WTC11 (cell line): ENCODE results near the gene HOXB13. TPM values are rescaled to one million over a fixed set of nuclear protein-coding genes. Genes with fewer than 3 reads are reported as not detected.

Experiments used
- ATAC-seq: fragments of 200-7000 bp; cut with Tn5 transposase; 2 replicates; pipeline ENCODE4 v1.10.0; 2021; ENCODE audit warnings: mild to moderate bottlenecking, moderate library complexity
- CTCF ChIA-PET: fragments of 300-600 bp; sonication (Branson Sonifier 250); formaldehyde crosslinking; loops from one replicate; lab custom pipeline; 2021; ENCODE audit warnings: antibody characterized with exemption; lab: Charles Lee
- POLR2A ChIA-PET: fragments of 350-600 bp; sonication (Branson Sonifier 250); formaldehyde crosslinking; loops from one replicate; lab custom pipeline; 2021; ENCODE audit warnings: antibody characterized with exemption; lab: Charles Lee
- DNase-seq: peaks from one replicate; pipeline ENCODE4 v3.0.0; 2021; ENCODE audit warnings: low spot score
- H3K27ac Mint-ChIP-seq: 2 replicates; pipeline ENCODE4 v1.8.0; 2021; ENCODE audit warnings: mixed read lengths
- H3K27me3 Mint-ChIP-seq: 2 replicates; pipeline ENCODE4 v1.8.0; 2021; ENCODE audit warnings: low read depth, mild to moderate bottlenecking, moderate library complexity, mixed read lengths
- H3K36me3 Mint-ChIP-seq: 2 replicates; pipeline ENCODE4 v1.8.0; 2021; ENCODE audit warnings: mixed read lengths
- H3K4me1 Mint-ChIP-seq: 2 replicates; pipeline ENCODE4 v1.8.0; 2022; ENCODE audit warnings: mixed read lengths
- H3K4me3 Mint-ChIP-seq: 2 replicates; pipeline ENCODE4 v1.8.0; 2021; ENCODE audit warnings: mild to moderate bottlenecking, moderate library complexity, mixed read lengths
- H3K9me3 Mint-ChIP-seq: 2 replicates; pipeline ENCODE4 v1.8.0; 2021; ENCODE audit warnings: mixed read lengths
- ATF2 ChIP-seq: sonication (generic); formaldehyde crosslinking; IDR thresholded peaks from 2 replicates; pipeline ENCODE4 v1.8.1; 2022; ENCODE audit warnings: low read depth, missing genetic modification reagents, borderline replicate concordance
- HMGXB4 ChIP-seq: sonication (generic); formaldehyde crosslinking; IDR thresholded peaks from 2 replicates; pipeline ENCODE4 v1.8.1; 2023; ENCODE audit warnings: mild to moderate bottlenecking, moderate library complexity, missing genetic modification reagents
- MAX ChIP-seq: sonication (generic); formaldehyde crosslinking; IDR thresholded peaks from 2 replicates; pipeline ENCODE4 v1.8.0; 2022; ENCODE audit warnings: mild to moderate bottlenecking, missing genetic modification reagents
- NFYB ChIP-seq: sonication (generic); formaldehyde crosslinking; conservative IDR thresholded peaks from 2 replicates; pipeline ENCODE4 v1.8.0; 2022; ENCODE audit warnings: low read depth, missing genetic modification reagents
- NR1H2 ChIP-seq: sonication (generic); formaldehyde crosslinking; IDR thresholded peaks from 2 replicates; pipeline ENCODE4 v1.9.0; 2021; ENCODE audit warnings: mild to moderate bottlenecking, moderate library complexity, missing genetic modification reagents
- PREB ChIP-seq: sonication (generic); formaldehyde crosslinking; IDR thresholded peaks from 2 replicates; pipeline ENCODE4 v1.8.1; 2022; ENCODE audit warnings: mild to moderate bottlenecking, missing genetic modification reagents, moderate library complexity, borderline replicate concordance
- SMAD3 ChIP-seq: sonication (generic); formaldehyde crosslinking; IDR thresholded peaks from 2 replicates; pipeline ENCODE4 v1.8.0; 2022; ENCODE audit warnings: missing genetic modification reagents, mild to moderate bottlenecking, borderline replicate concordance
- SOX15 ChIP-seq: fragments of 250-450 bp; sonication (Bioruptor Pico); IDR thresholded peaks from 2 replicates; pipeline ENCODE4 v1.9.0; 2021; ENCODE audit warnings: mild to moderate bottlenecking
- TEAD1 ChIP-seq: sonication (generic); formaldehyde crosslinking; IDR thresholded peaks from 2 replicates; pipeline ENCODE4 v1.8.0; 2022; ENCODE audit warnings: mild to moderate bottlenecking, missing genetic modification reagents
- ZBTB43 ChIP-seq: sonication (generic); formaldehyde crosslinking; IDR thresholded peaks from 2 replicates; pipeline ENCODE4 v1.8.1; 2023; ENCODE audit warnings: mild to moderate bottlenecking, missing genetic modification reagents
- ZNF232 ChIP-seq: sonication (generic); formaldehyde crosslinking; IDR thresholded peaks from 2 replicates; pipeline ENCODE4 v1.8.0; 2022; ENCODE audit warnings: mild to moderate bottlenecking, missing genetic modification reagents
- ZNF263 ChIP-seq: sonication (generic); formaldehyde crosslinking; IDR thresholded peaks from 2 replicates; pipeline ENCODE4 v1.8.1; 2022; ENCODE audit warnings: low read depth, mild to moderate bottlenecking, moderate library complexity, missing genetic modification reagents
- ZNF317 ChIP-seq: sonication (generic); formaldehyde crosslinking; IDR thresholded peaks from 2 replicates; pipeline ENCODE4 v1.8.1; 2023; ENCODE audit warnings: low read depth, mild to moderate bottlenecking, moderate library complexity, missing genetic modification reagents, borderline replicate concordance
- ZNF416 ChIP-seq: fragments of 250-450 bp; sonication (Bioruptor Pico); IDR thresholded peaks from 2 replicates; pipeline ENCODE4 v1.9.0; 2021; ENCODE audit warnings: mild to moderate bottlenecking, inconsistent platforms
- total RNA-seq: library from RNA; stranded (reverse); gene quantifications from 3 replicates; pipeline ENCODE4 v1.2.3, GENCODE V29; 2021

HOXB13 gene
- total RNA-seq, 1 experiment from 2014 or later = 2.8 TPM

- peak overlapping the region; percentile 70 for H3K4me3 Mint-ChIP-seq
- TF ChIP-seq ZNF232 (CRISPR knock-in tag) (no peak), NR1H2 (no peak), SOX15 (CRISPR knock-in tag) (no peak), ZNF317 (no peak), HMGXB4 (0 out of 2 replicates have a peak, but pooled peaks have one; percentile 20), ZBTB43 (no peak), ATF2 (CRISPR knock-in tag) (no peak), SMAD3 (no peak), PREB (CRISPR knock-in tag) (no peak)
- CTCF ChIA-PET = interaction anchor here (0.6 to 10.9 kb wide), 53 partner anchors 12 to 308 kb away, joined by 3 to 218 read pairs (median 6); partner anchors contain the start of genes ATP5MC1, HOXB5 and TTLL6
- H3K27me3 Mint-ChIP-seq = peaks cover 100% of the 10 kb centered on the region
- H3K9me3 Mint-ChIP-seq = no peaks in the 10 kb centered on the region
- no peaks in the 10 kb centered on the region for H3K36me3 Mint-ChIP-seq
- DNase-seq (peak; percentile 76), ATAC-seq (0 out of 2 replicates have a peak, but pooled peaks have one; percentile 2)
- H3K27ac Mint-ChIP-seq = peak overlapping the region; percentile 39
- peaks cover 47% of the 10 kb centered on the region for H3K4me1 Mint-ChIP-seq
- POLR2A ChIA-PET = interaction anchor here (0.8 to 1.3 kb wide), 6 partner anchors 26 to 272 kb away, joined by 3 to 5 read pairs (median 4); no protein-coding TSS in a partner anchor
Measured at GRCh38 chr17:48723423-48724250, 4.9 kb downstream of the HOXB13 start.

GRCh38 chr17:48722915-48723422, 5.6 kb downstream of the HOXB13 start, which contains the start of gene PRAC2:
Gene PRAC2, plus strand, starts transcription at chr17:48723185. Its CDS starts 1,226 bp downstream, at chr17:48724411.
- Mint-ChIP-seq H3K9me3 (no peaks in the 10 kb centered on the region), H3K4me1 (peaks cover 53% of the 10 kb centered on the region)
- ATAC-seq = peak; percentile 55

GRCh38 chr17:48722201-48722907, 6.2 kb downstream of the HOXB13 start, which contains the start of gene PRAC1:
Gene PRAC1, minus strand, starts transcription at chr17:48722518. Its CDS starts 126 bp downstream, at chr17:48722392.
- Mint-ChIP-seq H3K4me1 (peaks cover 57% of the 10 kb centered on the region), H3K9me3 (no peaks in the 10 kb centered on the region), H3K36me3 (no peaks in the 10 kb centered on the region), H3K4me3 (peak within 1 kb of the TSS; percentile 85), H3K27ac (peak within 1 kb of the TSS; percentile 84), H3K27me3 (peaks cover 100% of the 10 kb centered on the region)
- ATAC-seq = peak; percentile 39
- ChIA-PET POLR2A (interaction anchor here (0.6 to 1.1 kb wide), 2 partner anchors 9 to 185 kb away, joined by 3 to 4 read pairs; no protein-coding TSS in a partner anchor), CTCF (interaction anchor here (0.9 to 10.9 kb wide), 10 partner anchors 13 to 162 kb away, joined by 4 to 218 read pairs (median 25); partner anchors contain the start of gene TTLL6)
- TF ChIP-seq TEAD1 (CRISPR knock-in tag) (0 out of 2 replicates have a peak, but pooled peaks have one; percentile 13), ZNF263 (peak; percentile 78), MAX (CRISPR knock-in tag) (no peak)
- no peak for DNase-seq

More at GRCh38 chr17:48722915-48723422, 5.6 kb downstream of the HOXB13 start, which contains the start of gene PRAC2:
- Mint-ChIP-seq H3K36me3 (no peaks in the 10 kb centered on the region), H3K27ac (peak within 1 kb of the TSS; percentile 84), H3K27me3 (peaks cover 100% of the 10 kb centered on the region), H3K4me3 (peak within 1 kb of the TSS; percentile 70)
- TF ChIP-seq NFYB (CRISPR knock-in tag) = peak; percentile 44; the same call in 1 of the 2 replicates
- TF ChIP-seq ZNF416 = no peak
- 0 out of 2 replicates have a peak, but pooled peaks have one; percentile 11 for TF ChIP-seq MAX (CRISPR knock-in tag)
- DNase-seq = peak; percentile 78
- CTCF ChIA-PET = interaction anchor here (0.9 to 10.9 kb wide), 18 partner anchors 12 to 166 kb away, joined by 3 to 218 read pairs (median 19); partner anchors contain the start of gene TTLL6
- POLR2A ChIA-PET = interaction anchor here (0.6 to 1.3 kb wide), 6 partner anchors 10 to 273 kb away, joined by 3 to 5 read pairs (median 4); no protein-coding TSS in a partner anchor
